Smooth muscle cell (in vitro differentiated cells): ENCODE results near the gene CARHSP1. TPM values are rescaled to one million over a fixed set of nuclear protein-coding genes. Genes with fewer than 3 reads are reported as not detected.

Experiments used
- DNase-seq: peaks from one replicate; lab custom pipeline; 2025; ENCODE audit not compliant: unreplicated experiment; lab: John Stamatoyannopoulos, UW
- H2AFZ ChIP-seq: fragments of 200-600 bp; sonication (generic); 2 replicates; pipeline ENCODE4 v1.6.0; 2016; ENCODE audit warnings: antibody characterized with exemption, low read depth, mild to moderate bottlenecking
- H3F3A ChIP-seq: fragments of 200-600 bp; sonication (generic); 2 replicates; pipeline ENCODE4 v1.6.0; 2017; ENCODE audit warnings: antibody characterized with exemption, low read depth
- H3K27ac ChIP-seq: fragments of 200-600 bp; sonication (generic); 2 replicates; pipeline ENCODE4 v1.5.1; 2016; ENCODE audit warnings: low read depth, mild to moderate bottlenecking
- H3K27me3 ChIP-seq: fragments of 200-600 bp; sonication (generic); 2 replicates; pipeline ENCODE4 v1.6.1; 2016; ENCODE audit warnings: low read depth, mild to moderate bottlenecking
- H3K36me3 ChIP-seq: fragments of 200-600 bp; sonication (generic); 2 replicates; pipeline ENCODE4 v1.5.1; 2016; ENCODE audit warnings: low read depth
- H3K4me1 ChIP-seq: fragments of 200-600 bp; sonication (generic); 2 replicates; pipeline ENCODE4 v1.5.1; 2016; ENCODE audit warnings: low read depth
- H3K4me2 ChIP-seq: fragments of 200-600 bp; sonication (generic); 2 replicates; pipeline ENCODE4 v1.6.0; 2016; ENCODE audit warnings: mild to moderate bottlenecking
- H3K4me3 ChIP-seq: fragments of 200-600 bp; sonication (generic); 2 replicates; pipeline ENCODE4 v1.5.1; 2016; ENCODE audit warnings: mild to moderate bottlenecking
- H3K79me2 ChIP-seq: fragments of 200-600 bp; sonication (generic); 2 replicates; pipeline ENCODE4 v1.6.0; 2016; ENCODE audit warnings: low read depth, mild to moderate bottlenecking
- H3K9ac ChIP-seq: fragments of 200-600 bp; sonication (generic); 2 replicates; pipeline ENCODE4 v1.6.0; 2016; ENCODE audit warnings: low read depth
- H3K9me3 ChIP-seq: fragments of 200-600 bp; sonication (generic); replicated peaks from 2 replicates; pipeline ENCODE4 v1.5.1; 2016; ENCODE audit warnings: low read depth
- H4K20me1 ChIP-seq: fragments of 200-600 bp; sonication (generic); 2 replicates; pipeline ENCODE4 v1.6.0; 2016; ENCODE audit warnings: low read depth
- CTCF ChIP-seq: fragments of 200-600 bp; sonication (generic); IDR thresholded peaks from 2 replicates; pipeline ENCODE4 v1.5.1; 2017; ENCODE audit warnings: borderline replicate concordance, mild to moderate bottlenecking, antibody characterized with exemption; ENCODE audit not compliant: insufficient read depth, poor library complexity, severe bottlenecking
- WGBS: methylation state at CpG from one replicate; pipeline ENCODE4 v1.1.7; 2016; ENCODE audit warnings: low lambda C conversion rate; 5-methylcytosine and 5-hydroxymethylcytosine counted together
- polyA plus RNA-seq: library from polyadenylated mRNA; unstranded; fragments of >200 nt; fragmentation: Nextera tagmentation; extraction: Ambion mirVana; gene quantifications from 2 replicates; pipeline ENCODE4 v1.2.1, GENCODE V29; 2016
- total RNA-seq: library from RNA; depleted of rRNA; stranded (reverse); fragments of >200 nt; gene quantifications from 2 replicates; pipeline ENCODE4 v1.2.3, GENCODE V29; 2014

CARHSP1 gene
- total and polyA plus RNA-seq, 2 experiments from 2014 or later, result 62.6 to 94.0 TPM

GRCh38 chr16:8863594-8864424 is 5.0 kb downstream of the CARHSP1 start:
- Histone ChIP-seq H3K9ac (no peak overlapping the region), H3K79me2 (peaks cover 72% of the 10 kb centered on the region), H3K4me1 (peaks cover 16% of the 10 kb centered on the region), H2AFZ (no peak overlapping the region), H3K27me3 (no peaks in the 10 kb centered on the region), H3K9me3 (no peaks in the 10 kb centered on the region), H3K27ac (no peak overlapping the region), H4K20me1 (peaks cover 87% of the 10 kb centered on the region), H3K4me2 (peak overlapping the region; percentile 24), H3K4me3 (no peak overlapping the region), H3K36me3 (no peaks in the 10 kb centered on the region), H3F3A (peaks cover 7% of the 10 kb centered on the region)
- DNase-seq, result no peak
- no peak for TF ChIP-seq CTCF
- 88% methylated on average over 15 of the region's 17 CpGs for WGBS

GRCh38 chr16:8862309-8863130 is 6.3 kb downstream of the CARHSP1 start:
- no peak overlapping the region for H2AFZ ChIP-seq
- no peak overlapping the region for H3K4me2 ChIP-seq
- H3K79me2 ChIP-seq, result peaks cover 70% of the 10 kb centered on the region
- no peaks in the 10 kb centered on the region for H3K9me3 ChIP-seq
- no peak for TF ChIP-seq CTCF
- H3K27me3 ChIP-seq, result no peaks in the 10 kb centered on the region
- peaks cover 99% of the 10 kb centered on the region for H4K20me1 ChIP-seq
- H3K27ac ChIP-seq, result no peak overlapping the region
- peaks cover 16% of the 10 kb centered on the region for H3K4me1 ChIP-seq
- H3K9ac ChIP-seq, result no peak overlapping the region
- no peak overlapping the region for H3K4me3 ChIP-seq
- no peaks in the 10 kb centered on the region for H3K36me3 ChIP-seq
- 86% methylated on average over 11 of the region's 14 CpGs for WGBS
- peaks cover 7% of the 10 kb centered on the region for H3F3A ChIP-seq
- no peak for DNase-seq

- peaks cover 10% of the 10 kb centered on the region for H3F3A ChIP-seq
- H3K9ac ChIP-seq, result no peak overlapping the region
- peaks cover 96% of the 10 kb centered on the region for H4K20me1 ChIP-seq
- no peaks in the 10 kb centered on the region for H3K9me3 ChIP-seq
- H3K27ac ChIP-seq, result no peak overlapping the region
- no peak overlapping the region for H2AFZ ChIP-seq
- 91% methylated on average over 13 of the region's 14 CpGs for WGBS
- no peaks in the 10 kb centered on the region for H3K27me3 ChIP-seq
- peaks cover 16% of the 10 kb centered on the region for H3K4me1 ChIP-seq
- DNase-seq, result no peak
- peaks cover 64% of the 10 kb centered on the region for H3K79me2 ChIP-seq
- no peak overlapping the region for H3K4me3 ChIP-seq
- no peaks in the 10 kb centered on the region for H3K36me3 ChIP-seq
- no peak for TF ChIP-seq CTCF
- H3K4me2 ChIP-seq, result no peak overlapping the region
Observed at GRCh38 chr16:8861563-8862308, 7.1 kb downstream of the CARHSP1 start.
